HUES6 (cell line): Measurements from ENCODE around the gene ZNF217.
"Not testable (repeated sequence)": the region's sequence is repeated elsewhere in the genome, so short reads cannot be mapped to it uniquely, and the experiment has no call there.

Experiments
- H3K27ac ChIP-seq: 2 replicates; pipeline ENCODE4 v1.7.0; 2013; ENCODE audit warnings: low read depth, mild to moderate bottlenecking, low read length, inconsistent platforms
- H3K27me3 ChIP-seq: 2 replicates; pipeline ENCODE4 v1.6.1; 2013; ENCODE audit warnings: low read length; ENCODE audit not compliant: control insufficient read depth, insufficient read depth
- H3K36me3 ChIP-seq: 2 replicates; pipeline ENCODE4 v1.6.1; 2013; ENCODE audit warnings: low read length; ENCODE audit not compliant: control insufficient read depth, insufficient read depth
- H3K4me1 ChIP-seq: 2 replicates; pipeline ENCODE4 v1.6.1; 2013; ENCODE audit warnings: low read length; ENCODE audit not compliant: control insufficient read depth, insufficient read depth
- H3K4me3 ChIP-seq: 2 replicates; pipeline ENCODE4 v1.5.1; 2013; ENCODE audit warnings: low read depth, low read length
- H3K9ac ChIP-seq: one replicate; pipeline ENCODE4 v1.6.1; 2013; ENCODE audit warnings: mild to moderate bottlenecking, low read length
- H3K9me3 ChIP-seq: 2 replicates; pipeline ENCODE4 v1.6.1; 2013; ENCODE audit warnings: low read depth, low read length; ENCODE audit not compliant: control insufficient read depth, insufficient read depth

Gene ZNF217

GRCh38 chr20:53628758-53629157, 35.1 kb upstream of the ZNF217 start:
- not testable (repeated sequence) for H3K9me3 ChIP-seq, H3K9ac ChIP-seq, H3K27me3 ChIP-seq, H3K36me3 ChIP-seq, H3K27ac ChIP-seq, H3K4me1 ChIP-seq, H3K4me3 ChIP-seq

GRCh38 chr20:53628076-53628475, 34.4 kb upstream of the ZNF217 start:
- Histone ChIP-seq H3K4me3 (no peak overlapping the region), H3K9ac (no peak overlapping the region), H3K27me3 (no peaks in the 10 kb centered on the region), H3K9me3 (no peaks in the 10 kb centered on the region), H3K27ac (no peak overlapping the region), H3K36me3 (no peaks in the 10 kb centered on the region), H3K4me1 (peaks cover 12% of the 10 kb centered on the region)

- peaks cover 22% of the 10 kb centered on the region for H3K4me1 ChIP-seq
- not testable (repeated sequence) for H3K9me3 ChIP-seq, H3K27ac ChIP-seq, H3K9ac ChIP-seq, H3K4me3 ChIP-seq, H3K27me3 ChIP-seq, H3K36me3 ChIP-seq
These were observed 33.4 kb upstream of the ZNF217 start for GRCh38 chr20:53627001-53627400.

GRCh38 chr20:53626584-53626983, 32.9 kb upstream of the ZNF217 start:
- Histone ChIP-seq H3K27ac (no peak overlapping the region), H3K4me1 (peaks cover 27% of the 10 kb centered on the region), H3K9me3 (no peaks in the 10 kb centered on the region), H3K36me3 (no peaks in the 10 kb centered on the region), H3K9ac (no peak overlapping the region), H3K4me3 (no peak overlapping the region), H3K27me3 (no peaks in the 10 kb centered on the region)

- Histone ChIP-seq H3K27me3 (no peaks in the 10 kb centered on the region), H3K9ac (no peak overlapping the region), H3K27ac (no peak overlapping the region), H3K36me3 (no peaks in the 10 kb centered on the region), H3K4me3 (no peak overlapping the region), H3K4me1 (peaks cover 30% of the 10 kb centered on the region), H3K9me3 (no peaks in the 10 kb centered on the region)
These were observed 31.9 kb upstream of the ZNF217 start for GRCh38 chr20:53625311-53626129.

- H3K36me3 ChIP-seq, H3K4me3 ChIP-seq, H3K27me3 ChIP-seq, H3K9me3 ChIP-seq, H3K9ac ChIP-seq, H3K27ac ChIP-seq: not testable (repeated sequence)
- H3K4me1 ChIP-seq, result peaks cover 30% of the 10 kb centered on the region
These were observed 31.2 kb upstream of the ZNF217 start for GRCh38 chr20:53624927-53625250.

GRCh38 chr20:53623454-53624211, 30.0 kb upstream of the ZNF217 start:
- Histone ChIP-seq H3K4me1 (peaks cover 35% of the 10 kb centered on the region), H3K9me3 (no peaks in the 10 kb centered on the region), H3K4me3 (peak overlapping the region; percentile 50), H3K36me3 (no peaks in the 10 kb centered on the region), H3K9ac (peak overlapping the region; percentile 70), H3K27me3 (no peaks in the 10 kb centered on the region), H3K27ac (peak overlapping the region; percentile 84)

- H3K4me1 ChIP-seq, result peaks cover 35% of the 10 kb centered on the region
These were observed 29.5 kb upstream of the ZNF217 start for GRCh38 chr20:53623134-53623453.

GRCh38 chr20:53622247-53623133, 28.9 kb upstream of the ZNF217 start:
- no peaks in the 10 kb centered on the region for H3K36me3 ChIP-seq
- H3K9me3 ChIP-seq, result no peaks in the 10 kb centered on the region
- H3K4me3 ChIP-seq, result no peak overlapping the region
- no peaks in the 10 kb centered on the region for H3K27me3 ChIP-seq
- peaks cover 35% of the 10 kb centered on the region for H3K4me1 ChIP-seq
- H3K9ac ChIP-seq, result peak overlapping the region; percentile 42
- peak overlapping the region; percentile 84 for H3K27ac ChIP-seq

More at GRCh38 chr20:53623134-53623453, 29.5 kb upstream of the ZNF217 start:
- Histone ChIP-seq H3K4me3 (peak overlapping the region; percentile 50), H3K9me3 (no peaks in the 10 kb centered on the region), H3K36me3 (no peaks in the 10 kb centered on the region), H3K27me3 (no peaks in the 10 kb centered on the region), H3K27ac (peak overlapping the region; percentile 84), H3K9ac (peak overlapping the region; percentile 70)

- Histone ChIP-seq H3K9ac (peak overlapping the region; percentile 7), H3K4me3 (no peak overlapping the region), H3K9me3 (no peaks in the 10 kb centered on the region), H3K27ac (peak overlapping the region; percentile 84), H3K36me3 (no peaks in the 10 kb centered on the region), H3K4me1 (peaks cover 35% of the 10 kb centered on the region), H3K27me3 (no peaks in the 10 kb centered on the region)
These were observed 28.0 kb upstream of the ZNF217 start for GRCh38 chr20:53621482-53622246.
